HG03025 (cell line): ENCODE data around the gene C14orf132.

Experiments
- ATAC-seq: cut with Tn5 transposase; IDR thresholded peaks from one replicate; pipeline ENCODE4 v1.9.1; 2021; ENCODE audit warnings: mild to moderate bottlenecking, moderate library complexity; ENCODE audit not compliant: unreplicated experiment, low FRiP score

The C14orf132 gene

GRCh38 chr14:96039633-96040311, 610 bp downstream of the C14orf132 start:
- ATAC-seq: no peak

DNA sequence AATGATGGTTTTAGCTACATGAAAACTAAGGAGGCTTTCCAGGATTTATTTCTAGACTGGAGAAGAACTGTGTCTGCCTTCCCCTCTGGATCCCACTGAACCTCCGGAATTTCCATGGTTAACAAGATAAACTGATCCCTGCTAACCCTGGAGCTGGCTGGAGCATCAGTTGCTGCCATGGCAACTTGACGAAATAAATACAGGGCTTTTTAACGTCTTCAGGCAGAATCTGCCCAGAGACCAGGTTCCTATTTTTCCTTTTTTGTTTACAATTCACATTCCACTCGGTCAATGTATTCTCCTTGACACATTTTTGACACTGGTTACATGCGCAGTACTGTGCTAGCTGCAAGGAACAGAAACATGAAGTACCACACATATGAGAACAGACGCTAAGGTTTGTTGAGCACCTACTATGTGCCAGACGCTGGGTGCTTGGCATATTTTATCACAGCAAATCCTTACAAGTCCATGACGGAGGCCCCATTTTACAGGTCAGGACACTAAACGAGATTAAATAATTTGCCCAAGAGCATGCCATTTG, 1.7 kb downstream of the C14orf132 start:
- ATAC-seq: no peak

GRCh38 chr14:96042248-96042930, 3.2 kb downstream of the C14orf132 start:
- ATAC-seq: no peak

GRCh38 chr14:96046630-96047029, 7.5 kb downstream of the C14orf132 start:
- no peak for ATAC-seq

GRCh38 chr14:96047101-96047500, 7.9 kb downstream of the C14orf132 start:
- ATAC-seq: no peak

DNA sequence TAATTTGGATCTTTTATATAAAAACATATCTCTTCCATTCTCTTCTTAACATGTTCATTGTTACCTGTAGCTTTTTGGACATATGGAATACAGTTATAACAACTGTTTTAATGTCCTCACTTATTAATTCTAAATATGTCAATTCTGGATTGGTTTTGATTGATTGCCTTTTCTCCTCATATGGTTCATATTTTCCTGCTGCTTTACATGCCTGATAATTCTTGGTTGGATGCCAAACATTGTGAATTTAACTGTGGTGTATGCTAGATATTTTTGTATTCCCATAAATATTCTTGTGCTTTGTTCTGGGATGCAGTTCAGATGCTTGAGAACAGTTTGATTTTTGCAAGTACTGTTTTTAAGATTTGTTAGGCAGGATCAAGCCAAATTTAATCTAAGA, 10.8 kb downstream of the C14orf132 start:
- ATAC-seq: no peak

- ATAC-seq: no peak
These were observed 11.3 kb downstream of the C14orf132 start for GRCh38 chr14:96050482-96050881.

- ATAC-seq: no peak
These were observed 12.1 kb downstream of the C14orf132 start for GRCh38 chr14:96051231-96051630.

DNA sequence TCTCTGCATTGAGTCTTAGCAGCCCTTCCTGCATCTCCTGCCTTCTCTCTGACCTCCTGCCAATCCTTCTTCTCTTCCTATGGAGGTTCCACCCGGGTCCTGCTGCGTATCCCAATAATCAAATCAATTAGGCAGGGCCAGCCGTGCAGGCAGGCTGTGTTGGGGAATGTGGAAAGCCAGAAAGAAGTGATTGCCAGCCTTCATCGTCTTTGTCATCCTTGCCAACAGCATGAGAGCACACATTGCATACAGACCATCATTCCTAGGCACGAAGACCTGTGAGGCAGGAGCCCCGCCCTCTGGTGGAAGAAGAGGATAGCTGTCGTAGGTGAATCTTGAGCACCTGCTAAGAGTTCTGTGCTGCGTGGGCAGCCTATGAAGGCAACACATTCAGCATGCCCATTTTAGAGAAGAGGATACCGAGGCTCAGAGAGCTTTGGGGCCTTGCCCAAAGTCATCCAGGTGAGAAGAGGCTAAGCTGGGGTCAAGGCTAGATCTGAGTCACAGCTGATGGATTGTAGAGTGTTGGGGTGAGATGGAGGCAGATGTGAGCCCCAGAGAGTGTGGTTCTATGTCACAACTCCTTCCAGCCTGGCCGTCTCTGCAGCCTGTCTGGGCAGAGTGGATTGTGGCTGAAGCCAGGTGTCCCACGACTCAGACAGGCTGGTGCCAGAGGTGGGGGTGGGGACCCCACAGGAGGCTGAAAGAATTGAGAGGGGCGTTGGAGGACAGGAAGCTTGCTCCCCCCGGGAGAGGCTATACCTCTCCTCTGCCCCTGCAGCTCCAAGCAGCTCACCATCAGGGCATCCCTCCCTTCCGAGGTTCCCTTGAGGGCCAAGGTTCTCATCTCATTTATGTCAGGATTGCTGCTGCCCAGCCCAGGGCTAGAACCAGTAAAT, 12.7 kb downstream of the C14orf132 start:
- no peak for ATAC-seq

DNA sequence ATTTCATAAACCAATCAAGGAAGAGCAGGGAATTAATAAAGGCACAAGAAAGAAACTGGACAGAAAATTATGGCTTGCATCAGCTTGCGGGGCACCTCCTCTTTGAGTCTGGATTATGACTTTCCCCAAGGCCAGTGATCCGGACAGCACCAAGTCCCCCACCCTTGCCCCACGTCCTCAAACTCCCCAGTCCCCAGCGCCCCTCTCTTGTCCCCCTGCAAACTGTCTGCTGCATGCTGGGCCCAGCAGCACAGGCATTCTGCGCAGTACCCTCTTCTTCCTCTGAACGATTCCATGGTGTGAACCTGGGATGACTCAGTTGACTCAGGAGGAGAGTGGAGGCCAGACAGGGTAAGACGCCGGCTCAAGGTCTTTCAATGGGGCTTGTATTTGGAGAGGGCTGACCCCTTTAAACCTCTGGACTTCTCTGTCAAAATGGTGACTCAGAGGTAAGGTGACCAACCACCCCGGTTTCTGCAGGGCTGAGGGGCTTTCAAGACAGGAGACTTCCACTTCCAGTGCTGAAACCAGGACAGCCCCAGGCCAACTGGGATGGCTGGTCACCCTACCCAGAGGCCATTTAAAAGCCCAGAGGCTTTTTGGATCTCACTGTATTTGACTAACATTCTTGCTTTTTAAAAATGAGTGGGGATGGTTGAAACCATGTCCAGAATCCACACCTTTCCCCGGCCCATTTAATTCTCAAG, 13.5 kb downstream of the C14orf132 start:
- no peak for ATAC-seq

GRCh38 chr14:96053248-96053599, 14.1 kb downstream of the C14orf132 start:
- ATAC-seq: no peak

DNA sequence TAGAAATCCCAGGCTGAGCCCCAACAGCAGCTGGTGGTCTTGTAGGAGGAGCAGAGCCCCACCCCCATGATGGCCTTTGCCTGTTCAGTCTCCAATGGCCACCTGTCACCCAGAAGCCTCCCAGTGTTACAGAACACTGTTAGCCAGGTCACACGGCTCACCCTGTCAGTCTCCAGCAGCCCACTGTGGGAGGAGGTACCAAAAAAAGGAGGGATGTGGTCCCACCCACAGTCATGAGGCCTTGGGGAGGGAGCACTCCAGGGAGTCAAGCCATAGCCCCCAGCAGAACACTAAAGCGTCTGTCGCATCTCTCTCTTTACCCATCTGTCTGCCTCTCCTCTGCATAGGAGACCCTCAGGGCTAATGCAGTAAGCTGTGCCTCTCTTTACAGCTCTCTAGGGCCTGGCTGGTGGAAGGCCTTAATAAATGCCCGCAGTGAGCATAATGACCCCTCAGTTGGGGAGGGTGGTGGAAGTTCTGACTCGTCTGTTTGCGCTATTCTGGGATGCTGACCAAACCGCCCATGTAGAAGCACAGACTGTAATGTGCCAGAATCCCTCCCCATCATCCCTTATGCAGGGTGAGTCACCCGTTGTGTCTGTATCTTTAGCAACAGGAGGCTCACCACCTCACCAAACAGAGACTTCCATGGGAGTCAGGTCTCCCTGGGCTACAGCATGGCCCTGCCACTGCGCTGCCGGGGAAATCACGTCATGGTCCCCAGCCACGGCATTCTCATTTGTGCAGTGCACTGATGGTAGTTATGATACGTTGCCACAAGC, 14.6 kb downstream of the C14orf132 start:
- ATAC-seq: no peak

GRCh38 chr14:96054661-96055060, 15.5 kb downstream of the C14orf132 start:
- ATAC-seq: no peak

DNA sequence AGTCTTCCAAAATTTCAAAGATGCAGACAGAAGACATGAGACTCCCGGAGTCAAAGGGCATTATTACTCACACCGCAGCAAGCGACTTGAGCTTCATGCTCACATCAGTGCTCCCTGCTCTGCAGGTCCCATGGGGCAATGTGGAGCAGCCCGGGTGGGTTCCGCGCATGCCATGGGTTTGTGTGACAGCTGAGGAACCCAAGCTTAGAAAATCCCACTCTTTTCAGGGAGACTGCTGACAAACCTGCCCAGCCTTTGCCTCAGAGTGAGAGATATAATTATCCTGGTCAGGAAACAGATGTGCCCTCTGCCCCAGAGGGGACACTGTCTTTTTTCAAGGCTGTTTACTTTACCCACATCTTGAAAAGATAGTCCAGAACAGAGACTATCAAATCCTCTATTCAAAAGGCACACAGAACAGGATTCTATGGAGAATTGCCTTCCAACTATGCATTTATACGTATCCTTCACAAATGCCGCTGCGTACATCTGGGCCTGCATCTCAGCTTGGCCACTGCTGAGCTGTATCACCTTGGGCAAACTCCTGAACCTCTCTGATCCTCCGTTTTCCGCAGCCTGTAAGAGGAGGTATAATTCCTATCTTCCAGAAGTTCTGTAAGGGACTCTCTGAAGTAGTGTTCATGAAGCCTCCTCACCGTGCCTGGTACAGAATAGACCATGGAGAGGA, 16.0 kb downstream of the C14orf132 start:
- no peak for ATAC-seq

DNA sequence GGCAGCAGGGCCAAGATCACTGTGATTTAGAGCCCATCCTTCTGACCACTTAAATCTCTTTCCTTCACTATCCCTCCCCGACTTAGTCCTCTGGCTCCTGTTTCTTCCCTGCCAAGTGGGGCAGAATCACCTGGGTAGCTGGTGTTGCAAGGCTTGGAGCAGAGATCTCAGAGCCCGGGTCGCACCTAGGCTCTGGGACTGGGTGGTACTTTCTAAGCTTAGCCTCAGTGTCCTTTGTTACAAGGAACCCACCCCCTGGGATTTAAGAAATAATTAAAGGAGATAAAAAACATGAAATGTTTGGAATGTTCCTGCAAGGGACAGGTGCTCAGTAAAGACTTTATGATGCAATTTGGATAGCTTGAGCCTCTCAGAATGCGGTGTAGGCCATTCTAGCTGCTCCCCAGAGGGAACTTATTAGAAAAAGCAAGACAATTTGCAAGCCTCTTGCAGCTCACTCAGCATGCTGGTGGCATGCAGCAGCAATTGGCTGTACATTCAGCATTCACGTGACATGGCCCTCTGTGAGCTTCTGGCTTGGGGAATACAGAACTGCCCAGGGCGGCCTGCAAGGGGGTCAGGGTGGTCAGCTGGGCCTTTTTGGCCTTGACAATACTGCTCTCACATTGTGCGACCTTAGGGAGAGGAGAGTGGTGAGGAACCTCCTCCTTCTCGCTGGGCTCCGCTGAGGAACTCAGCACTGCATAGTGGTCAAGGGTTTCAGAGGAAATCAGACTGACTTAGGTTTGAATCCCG, 16.8 kb downstream of the C14orf132 start:
- no peak for ATAC-seq

GRCh38 chr14:96056509-96057422, 17.6 kb downstream of the C14orf132 start:
- no peak for ATAC-seq

DNA sequence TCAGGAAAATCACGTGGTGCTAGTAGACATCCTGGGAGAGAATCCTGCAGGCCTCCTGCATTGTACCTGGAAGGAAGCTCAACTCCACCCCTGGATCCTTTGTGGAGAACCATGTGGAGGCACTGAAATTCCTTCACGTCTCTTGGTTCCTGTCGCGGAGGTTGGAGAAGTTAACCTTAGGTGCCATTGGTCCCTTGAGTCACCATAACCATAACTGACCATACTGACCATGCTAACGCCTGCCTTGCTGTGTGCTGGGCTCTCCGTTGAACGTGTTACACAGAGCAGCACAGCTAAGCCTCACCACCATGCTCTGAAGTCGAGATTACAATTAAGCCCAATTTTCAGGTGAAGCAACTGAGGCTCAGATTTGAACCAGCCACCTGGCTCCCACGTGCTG, 18.6 kb downstream of the C14orf132 start:
- no peak for ATAC-seq
